ENCODE data around the gene NDUFB6.
"Not testable (repeated sequence)": the region's sequence is repeated elsewhere in the genome, so short reads cannot be mapped to it uniquely, and the experiment has no call there.

Gene NDUFB6

GRCh38 chr9:32524558-32524891, 48.4 kb downstream of the NDUFB6 start:
- not testable (repeated sequence) for DNase-seq (ENCODE audit: low spot score)

- no peak for DNase-seq (ENCODE audit: low spot score)
Measured at GRCh38 chr9:32523910-32524309, 49.0 kb downstream of the NDUFB6 start.

- DNase-seq (ENCODE audit: low spot score) = no peak
Measured at GRCh38 chr9:32518276-32518675, 54.7 kb downstream of the NDUFB6 start.

- DNase-seq (ENCODE audit: low spot score) = no peak
Measured at GRCh38 chr9:32516241-32516640, 56.7 kb downstream of the NDUFB6 start.

- DNase-seq (ENCODE audit: low spot score) = no peak
Measured at GRCh38 chr9:32508728-32509127, 64.2 kb downstream of the NDUFB6 start.

- no peak for DNase-seq (ENCODE audit: low spot score)
Measured at GRCh38 chr9:32503008-32503407, 70.0 kb downstream of the NDUFB6 start.

Measured in AG08395 (cell line).